Liver (tissue), 9 donors: ENCODE measurements around the gene SLC17A7. TPM values are rescaled to one million over a fixed set of nuclear protein-coding genes. Genes with fewer than 3 reads are reported as not detected.

Source experiments
- DNase-seq: peaks from one replicate; pipeline ENCODE4 v3.0.0-alpha.2; 2017; ENCODE audit warnings: low spot score
- H3K27ac ChIP-seq, 2 donors: one replicate each; pipeline ENCODE4 v1.7.0; 2013; ENCODE audit warnings: inconsistent platforms in 2 of 2, low read length in 2 of 2, control low read depth in 1 of 2, low read depth in 1 of 2, mild to moderate bottlenecking in 1 of 2
- H3K27me3 ChIP-seq, 4 donors: one replicate each; pipeline versions ENCODE4 v1.6.1 to v1.7.0; 2013; ENCODE audit warnings: low read length in 3 of 4, inconsistent platforms in 1 of 4, mild to moderate bottlenecking in 1 of 4, moderate library complexity in 1 of 4; ENCODE audit not compliant: control insufficient read depth in 4 of 4, insufficient read depth in 4 of 4
- H3K36me3 ChIP-seq, 4 donors: one replicate each; pipeline versions ENCODE4 v1.6.1 to v1.7.0; 2013; ENCODE audit warnings: low read length in 3 of 4, mild to moderate bottlenecking in 3 of 4, low read depth in 1 of 4, moderate library complexity in 1 of 4; ENCODE audit not compliant: control insufficient read depth in 4 of 4, insufficient read depth in 3 of 4
- H3K4me1 ChIP-seq, 4 donors: one replicate each; pipeline versions ENCODE4 v1.6.1 to v1.7.0; 2013; ENCODE audit warnings: low read length in 3 of 4, mild to moderate bottlenecking in 3 of 4, moderate library complexity in 1 of 4; ENCODE audit not compliant: control insufficient read depth in 4 of 4, insufficient read depth in 4 of 4
- H3K4me3 ChIP-seq, 3 donors: one replicate each; pipeline versions ENCODE4 v1.6.1 to v1.7.0; 2013; ENCODE audit warnings: low read length in 3 of 3, control low read depth in 1 of 3, low read depth in 1 of 3, mild to moderate bottlenecking in 1 of 3
- H3K9ac ChIP-seq, 2 donors: one replicate each; pipeline ENCODE4 v1.7.0; 2013; ENCODE audit warnings: low read length in 2 of 2, mild to moderate bottlenecking in 2 of 2, moderate library complexity in 2 of 2, control low read depth in 1 of 2, low read depth in 1 of 2
- H3K9me3 ChIP-seq, 4 donors: one replicate each; pipeline versions ENCODE4 v1.6.1 to v1.7.0; 2013; ENCODE audit warnings: low read length in 3 of 4; ENCODE audit not compliant: control insufficient read depth in 4 of 4
- ATF3 ChIP-seq: IDR thresholded peaks from 2 replicates; pipeline ENCODE4 v1.6.1; 2016; ENCODE audit warnings: antibody characterized with exemption
- CTCF ChIP-seq: fragments of 150-350 bp; IDR thresholded peaks from 2 replicates; pipeline ENCODE4 v1.5.1; 2017; ENCODE audit warnings: improper control_type of control experiment, low read depth, low read length; ENCODE audit not compliant: missing input control
- EGR1 ChIP-seq, 2 donors: IDR thresholded peaks; 2 replicates each; pipeline ENCODE4 v1.6.1; 2016 to 2018; ENCODE audit warnings: antibody characterized with exemption in 2 of 2, low read depth in 2 of 2
- FOXA1 ChIP-seq: IDR thresholded peaks from 2 replicates; pipeline ENCODE4 v1.6.1; 2016; ENCODE audit warnings: antibody characterized with exemption
- FOXA2 ChIP-seq: IDR thresholded peaks from 2 replicates; pipeline ENCODE4 v1.6.1; 2016; ENCODE audit warnings: antibody characterized with exemption
- GABPA ChIP-seq, 2 donors: IDR thresholded peaks in 1 of 2; conservative IDR thresholded peaks in 1 of 2; 2 replicates each; pipeline ENCODE4 v1.6.1; 2016; ENCODE audit warnings: antibody characterized with exemption in 2 of 2, mild to moderate bottlenecking in 1 of 2, moderate library complexity in 1 of 2
- HNF4A ChIP-seq, 2 donors: conservative IDR thresholded peaks; 2 replicates each; pipeline ENCODE4 v1.6.1; 2016; ENCODE audit warnings: antibody characterized with exemption in 2 of 2, mild to moderate bottlenecking in 2 of 2
- HNF4G ChIP-seq: IDR thresholded peaks from 2 replicates; pipeline ENCODE4 v1.6.1; 2016; ENCODE audit warnings: antibody characterized with exemption
- JUND ChIP-seq, 2 donors: IDR thresholded peaks; 2 replicates each; pipeline ENCODE4 v1.6.1; 2016; ENCODE audit warnings: antibody characterized with exemption in 2 of 2
- NR2F2 ChIP-seq: IDR thresholded peaks from 2 replicates; pipeline ENCODE4 v1.6.1; 2016; ENCODE audit warnings: antibody characterized with exemption
- RAD21 ChIP-seq, 2 donors: IDR thresholded peaks; 2 replicates each; pipeline ENCODE4 v1.6.1; 2016; ENCODE audit warnings: antibody characterized with exemption in 2 of 2, mild to moderate bottlenecking in 2 of 2
- RXRA ChIP-seq, 2 donors: IDR thresholded peaks; 2 replicates each; pipeline ENCODE4 v1.6.1; 2017 to 2018; ENCODE audit warnings: antibody characterized with exemption in 2 of 2, mild to moderate bottlenecking in 1 of 2
- SP1 ChIP-seq: IDR thresholded peaks from 2 replicates; pipeline ENCODE4 v1.6.1; 2018; ENCODE audit warnings: antibody characterized with exemption, mild to moderate bottlenecking
- TAF1 ChIP-seq: conservative IDR thresholded peaks from 2 replicates; pipeline ENCODE4 v1.6.1; 2016; ENCODE audit warnings: antibody characterized with exemption, mild to moderate bottlenecking
- YY1 ChIP-seq: IDR thresholded peaks from 2 replicates; pipeline ENCODE4 v1.6.1; 2016; ENCODE audit warnings: antibody characterized with exemption, mild to moderate bottlenecking
- WGBS: extraction: QIAGEN DNeasy Blood & Tissue Kit; methylation state at CpG from one replicate; pipeline ENCODE4 v1.1.7; 2013; 5-methylcytosine and 5-hydroxymethylcytosine counted together
- polyA plus RNA-seq, 2 donors: library from polyadenylated mRNA; stranded (reverse) in 1 of 2; unstranded in 1 of 2; fragments of 200-250 nt in 1 of 2; fragments of >200 nt in 1 of 2; fragmentation: Nextera tagmentation in 1 of 2; extraction: Ambion mirVana in 1 of 2; gene quantifications; one replicate each; pipeline versions ENCODE4 v1.2.1 to v1.2.3, GENCODE V29; 2013 to 2015
- total RNA-seq, 2 donors: library from RNA; depleted of rRNA; stranded (reverse); fragments of >200 nt; gene quantifications; one replicate each; pipeline ENCODE4 v1.2.3, GENCODE V29; 2014
- TF ChIP-seq, protein P1 (sequence below): IDR thresholded peaks from 2 replicates; pipeline ENCODE4 v1.6.1; 2016; ENCODE audit warnings: antibody characterized with exemption
- TF ChIP-seq, protein P2 (sequence below): IDR thresholded peaks from 2 replicates; pipeline ENCODE4 v1.6.1; 2016; ENCODE audit warnings: antibody characterized with exemption, mild to moderate bottlenecking
- TF ChIP-seq, protein P3 (sequence below): IDR thresholded peaks from 2 replicates; pipeline ENCODE4 v1.6.1; 2016; ENCODE audit warnings: antibody characterized with exemption
- donor health status: healthy.
- donor health status: healthy.
- donor health status: healthy.
- donor health status: healthy.
- donor health status: healthy.

The SLC17A7 gene
- total and polyA plus RNA-seq, 4 donors = 0.06 to 0.08 TPM; not detected in 2

- no peak overlapping the region for H3K27ac ChIP-seq
- WGBS = 87% methylated on average over 7 of the region's 7 CpGs
- no peaks in the 10 kb centered on the region for H3K9me3 ChIP-seq
- no peak for TF ChIP-seq HNF4G
- H3K4me1 ChIP-seq = peaks cover 0 to 22% (median 10%) of the 10 kb centered on the region in 4 donors
- H3K4me3 ChIP-seq = no peak overlapping the region
- no peak for DNase-seq
- no peaks in the 10 kb centered on the region for H3K27me3 ChIP-seq
- H3K36me3 ChIP-seq = peaks cover 0 to 11% (median 7%) of the 10 kb centered on the region in 4 donors
- peak overlapping the region in 1 of 2 donors; percentile 48 for H3K9ac ChIP-seq
Observed at GRCh38 chr19:49450405-49450804, 9.1 kb upstream of the SLC17A7 start.

- DNase-seq = no peak
- no peaks in the 10 kb centered on the region for H3K27me3 ChIP-seq
- WGBS = 96% methylated on average over 6 of the region's 6 CpGs
- H3K4me3 ChIP-seq = no peak overlapping the region
- H3K4me1 ChIP-seq = peaks cover 0 to 16% (median 8%) of the 10 kb centered on the region in 4 donors
- H3K9me3 ChIP-seq = no peaks in the 10 kb centered on the region
- peaks cover 0 to 11% (median 7%) of the 10 kb centered on the region in 4 donors for H3K36me3 ChIP-seq
- H3K27ac ChIP-seq = no peak overlapping the region
- no peak overlapping the region for H3K9ac ChIP-seq
- TF ChIP-seq HNF4A (conservative IDR thresholded peaks at IDR 0.05) (no peak), TAF1 (no peak), ATF3 (no peak), SP1 (no peak), GABPA (IDR thresholded peaks at IDR 0.05 in 1 of 2, conservative IDR thresholded peaks at IDR 0.05 in 1 of 2) (no peak), YY1 (no peak), FOXA2 (no peak), CTCF (no peak), EGR1 (IDR thresholded peaks at IDR 0.05; ENCODE audit: low read depth in 2 of 2) (no peak), JUND (IDR thresholded peaks at IDR 0.05) (no peak), HNF4G (no peak), RAD21 (IDR thresholded peaks at IDR 0.05) (no peak), RXRA (IDR thresholded peaks at IDR 0.05) (no peak), NR2F2 (no peak), FOXA1 (no peak)
- TF ChIP-seq, protein P1, sequence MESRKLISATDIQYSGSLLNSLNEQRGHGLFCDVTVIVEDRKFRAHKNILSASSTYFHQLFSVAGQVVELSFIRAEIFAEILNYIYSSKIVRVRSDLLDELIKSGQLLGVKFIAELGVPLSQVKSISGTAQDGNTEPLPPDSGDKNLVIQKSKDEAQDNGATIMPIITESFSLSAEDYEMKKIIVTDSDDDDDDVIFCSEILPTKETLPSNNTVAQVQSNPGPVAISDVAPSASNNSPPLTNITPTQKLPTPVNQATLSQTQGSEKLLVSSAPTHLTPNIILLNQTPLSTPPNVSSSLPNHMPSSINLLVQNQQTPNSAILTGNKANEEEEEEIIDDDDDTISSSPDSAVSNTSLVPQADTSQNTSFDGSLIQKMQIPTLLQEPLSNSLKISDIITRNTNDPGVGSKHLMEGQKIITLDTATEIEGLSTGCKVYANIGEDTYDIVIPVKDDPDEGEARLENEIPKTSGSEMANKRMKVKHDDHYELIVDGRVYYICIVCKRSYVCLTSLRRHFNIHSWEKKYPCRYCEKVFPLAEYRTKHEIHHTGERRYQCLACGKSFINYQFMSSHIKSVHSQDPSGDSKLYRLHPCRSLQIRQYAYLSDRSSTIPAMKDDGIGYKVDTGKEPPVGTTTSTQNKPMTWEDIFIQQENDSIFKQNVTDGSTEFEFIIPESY = no peak
- TF ChIP-seq, protein P2, sequence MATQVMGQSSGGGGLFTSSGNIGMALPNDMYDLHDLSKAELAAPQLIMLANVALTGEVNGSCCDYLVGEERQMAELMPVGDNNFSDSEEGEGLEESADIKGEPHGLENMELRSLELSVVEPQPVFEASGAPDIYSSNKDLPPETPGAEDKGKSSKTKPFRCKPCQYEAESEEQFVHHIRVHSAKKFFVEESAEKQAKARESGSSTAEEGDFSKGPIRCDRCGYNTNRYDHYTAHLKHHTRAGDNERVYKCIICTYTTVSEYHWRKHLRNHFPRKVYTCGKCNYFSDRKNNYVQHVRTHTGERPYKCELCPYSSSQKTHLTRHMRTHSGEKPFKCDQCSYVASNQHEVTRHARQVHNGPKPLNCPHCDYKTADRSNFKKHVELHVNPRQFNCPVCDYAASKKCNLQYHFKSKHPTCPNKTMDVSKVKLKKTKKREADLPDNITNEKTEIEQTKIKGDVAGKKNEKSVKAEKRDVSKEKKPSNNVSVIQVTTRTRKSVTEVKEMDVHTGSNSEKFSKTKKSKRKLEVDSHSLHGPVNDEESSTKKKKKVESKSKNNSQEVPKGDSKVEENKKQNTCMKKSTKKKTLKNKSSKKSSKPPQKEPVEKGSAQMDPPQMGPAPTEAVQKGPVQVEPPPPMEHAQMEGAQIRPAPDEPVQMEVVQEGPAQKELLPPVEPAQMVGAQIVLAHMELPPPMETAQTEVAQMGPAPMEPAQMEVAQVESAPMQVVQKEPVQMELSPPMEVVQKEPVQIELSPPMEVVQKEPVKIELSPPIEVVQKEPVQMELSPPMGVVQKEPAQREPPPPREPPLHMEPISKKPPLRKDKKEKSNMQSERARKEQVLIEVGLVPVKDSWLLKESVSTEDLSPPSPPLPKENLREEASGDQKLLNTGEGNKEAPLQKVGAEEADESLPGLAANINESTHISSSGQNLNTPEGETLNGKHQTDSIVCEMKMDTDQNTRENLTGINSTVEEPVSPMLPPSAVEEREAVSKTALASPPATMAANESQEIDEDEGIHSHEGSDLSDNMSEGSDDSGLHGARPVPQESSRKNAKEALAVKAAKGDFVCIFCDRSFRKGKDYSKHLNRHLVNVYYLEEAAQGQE = no peak
- TF ChIP-seq, protein P3, sequence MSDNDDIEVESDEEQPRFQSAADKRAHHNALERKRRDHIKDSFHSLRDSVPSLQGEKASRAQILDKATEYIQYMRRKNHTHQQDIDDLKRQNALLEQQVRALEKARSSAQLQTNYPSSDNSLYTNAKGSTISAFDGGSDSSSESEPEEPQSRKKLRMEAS = no peak
Observed at GRCh38 chr19:49448432-49448786, 7.1 kb upstream of the SLC17A7 start.
